Colonic mucosa (tissue), 4 donors: ENCODE data around the gene N4BP2. TPM values are rescaled to one million over a fixed set of nuclear protein-coding genes. Genes with fewer than 3 reads are reported as not detected.
A peak's percentile ranks its signal among the peaks of the same experiment; 100 is the strongest.

Source experiments
- DNase-seq: peaks from one replicate; pipeline ENCODE4 v3.0.0-alpha.2; 2020
- H3K27ac ChIP-seq: fragments of 200-600 bp; one replicate; pipeline ENCODE4 v1.8.0; 2021
- H3K27me3 ChIP-seq: fragments of 200-600 bp; one replicate; pipeline ENCODE4 v1.8.0; 2021
- H3K36me3 ChIP-seq: fragments of 200-600 bp; one replicate; pipeline ENCODE4 v1.8.0; 2021
- H3K4me1 ChIP-seq: fragments of 200-600 bp; one replicate; pipeline ENCODE4 v1.8.0; 2021; ENCODE audit warnings: mild to moderate bottlenecking
- H3K4me3 ChIP-seq: fragments of 200-600 bp; one replicate; pipeline ENCODE4 v1.8.0; 2021
- H3K9ac ChIP-seq, 2 donors: one replicate each; pipeline ENCODE4 v1.7.0; 2013; ENCODE audit warnings: control low read depth in 2 of 2, low read depth in 2 of 2, low read length in 2 of 2
- H3K9me3 ChIP-seq: fragments of 200-600 bp; one replicate; pipeline ENCODE4 v1.8.0; 2021
- intact Hi-C: fragments of 100-400 bp; cut with DNase I; formaldehyde crosslinking; loops from one replicate; pipeline ENCODE4 v1.14.1; 2022
- total RNA-seq, 2 donors: library from RNA; stranded (reverse); fragmentation: NEBNext Ultra II Directional in 1 of 2; extraction: Animal tissue kit (Norgen Biotek cat#: 25700) in 1 of 2; gene quantifications; one replicate each; pipeline ENCODE4 v1.2.1, GENCODE V29; 2021
- TF ChIP-seq, protein P1 (sequence below): fragments of 200-600 bp; IDR thresholded peaks from one replicate; pipeline ENCODE4 v1.8.0; 2022; ENCODE audit warnings: antibody characterized with exemption, mild to moderate bottlenecking
- donor health status: healthy.
- donor health status: DM: no; HTN: no; CAD: no.
- donor health status: DM: no; HTN: no; CAD: no.

Gene N4BP2
- total RNA-seq, 2 donors from 2014 or later, result 5.1 to 7.5 TPM

DNA sequence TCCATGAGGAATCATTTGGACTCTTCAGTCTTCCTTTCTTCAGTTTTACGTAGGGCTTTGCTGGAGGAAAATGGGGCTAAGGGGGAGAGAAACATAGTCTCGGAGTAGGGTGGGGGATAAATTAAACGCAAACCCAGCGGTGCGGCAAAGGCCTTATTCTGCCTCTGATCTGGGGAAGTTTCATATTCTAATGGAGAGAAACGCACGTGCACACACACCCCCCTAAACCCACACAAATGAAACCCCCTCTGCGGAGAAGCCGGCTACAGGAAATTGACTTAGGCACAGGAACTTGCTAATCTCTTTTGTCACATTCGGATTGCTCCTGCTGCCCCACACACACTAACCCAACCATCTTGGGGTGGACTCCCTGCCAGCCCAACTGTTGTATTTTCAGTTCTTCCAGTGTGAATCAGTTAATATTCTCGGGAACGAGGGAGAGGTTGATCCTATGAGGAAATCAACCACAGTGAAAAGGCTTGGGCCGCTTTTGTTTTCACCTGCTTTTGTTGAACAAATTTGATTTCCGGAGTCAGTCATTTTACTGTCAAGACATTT lies 140.2 kb downstream of the N4BP2 start, which contains the start of gene RHOH:
TSS of gene RHOH (plus strand) at position 308 of the 558 bp plus-strand sequence. CDS start 46,356 bp downstream, outside the sequence.
- peak; percentile 37 for DNase-seq
- Histone ChIP-seq H3K9me3 (no peaks in the 10 kb centered on the region), H3K4me1 (no peaks in the 10 kb centered on the region), H3K9ac (peak within 1 kb of the TSS in 1 of 2 donors; percentile 74), H3K36me3 (no peaks in the 10 kb centered on the region), H3K27me3 (no peaks in the 10 kb centered on the region), H3K4me3 (no peak within 1 kb of the TSS), H3K27ac (peak within 1 kb of the TSS; percentile 60)
- intact Hi-C loops, result no loop called here
- TF ChIP-seq, protein P1, sequence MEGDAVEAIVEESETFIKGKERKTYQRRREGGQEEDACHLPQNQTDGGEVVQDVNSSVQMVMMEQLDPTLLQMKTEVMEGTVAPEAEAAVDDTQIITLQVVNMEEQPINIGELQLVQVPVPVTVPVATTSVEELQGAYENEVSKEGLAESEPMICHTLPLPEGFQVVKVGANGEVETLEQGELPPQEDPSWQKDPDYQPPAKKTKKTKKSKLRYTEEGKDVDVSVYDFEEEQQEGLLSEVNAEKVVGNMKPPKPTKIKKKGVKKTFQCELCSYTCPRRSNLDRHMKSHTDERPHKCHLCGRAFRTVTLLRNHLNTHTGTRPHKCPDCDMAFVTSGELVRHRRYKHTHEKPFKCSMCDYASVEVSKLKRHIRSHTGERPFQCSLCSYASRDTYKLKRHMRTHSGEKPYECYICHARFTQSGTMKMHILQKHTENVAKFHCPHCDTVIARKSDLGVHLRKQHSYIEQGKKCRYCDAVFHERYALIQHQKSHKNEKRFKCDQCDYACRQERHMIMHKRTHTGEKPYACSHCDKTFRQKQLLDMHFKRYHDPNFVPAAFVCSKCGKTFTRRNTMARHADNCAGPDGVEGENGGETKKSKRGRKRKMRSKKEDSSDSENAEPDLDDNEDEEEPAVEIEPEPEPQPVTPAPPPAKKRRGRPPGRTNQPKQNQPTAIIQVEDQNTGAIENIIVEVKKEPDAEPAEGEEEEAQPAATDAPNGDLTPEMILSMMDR, result no peak

DNA sequence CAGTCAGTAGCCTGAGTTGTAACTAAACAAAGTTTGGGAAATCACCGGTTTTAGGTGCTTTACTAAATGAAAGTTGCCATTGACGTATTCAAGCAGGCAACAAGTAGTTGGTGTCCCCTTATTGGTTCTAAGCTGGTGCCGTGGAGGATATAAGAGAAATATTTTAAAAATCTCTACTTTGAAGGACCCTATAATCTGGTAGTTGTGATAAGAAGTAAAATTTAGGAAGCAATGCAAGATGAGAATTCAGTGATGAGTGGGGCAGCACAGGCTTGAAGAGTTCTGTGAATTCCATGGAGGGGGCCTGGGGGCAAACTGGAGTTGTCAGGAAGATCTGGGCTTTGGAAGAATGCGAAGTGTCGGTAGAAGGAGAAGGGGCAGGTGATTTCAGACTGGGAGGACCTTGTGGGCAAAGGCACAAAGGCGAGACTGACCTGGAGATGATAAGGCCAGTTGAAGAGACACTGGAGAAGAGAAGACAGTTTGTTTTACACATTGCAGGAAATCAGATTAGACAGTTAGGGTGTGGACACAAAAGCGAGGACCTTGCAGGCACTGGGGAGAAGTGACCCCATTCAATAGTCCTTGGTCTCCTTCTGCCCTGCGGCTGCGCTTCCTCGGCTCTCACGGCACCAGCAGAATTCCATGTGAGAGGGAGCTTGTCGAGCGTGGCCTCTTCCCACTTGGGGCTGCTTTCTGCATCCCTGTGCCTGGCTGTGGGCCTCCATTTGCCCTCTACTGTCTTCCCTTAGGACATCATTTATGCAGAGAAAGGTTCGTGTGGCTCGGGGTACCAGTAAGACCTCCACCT lies 141.4 kb downstream of the N4BP2 start:
- no peaks in the 10 kb centered on the region for H3K27me3 ChIP-seq
- H3K4me1 ChIP-seq, result no peaks in the 10 kb centered on the region
- H3K27ac ChIP-seq, result peak overlapping the region; percentile 60
- TF ChIP-seq, protein P1, result no peak
- H3K9ac ChIP-seq, result peak overlapping the region; percentile 68 to 74
- H3K4me3 ChIP-seq, result peak overlapping the region; percentile 8
- intact Hi-C loops, result no loop called here
- no peaks in the 10 kb centered on the region for H3K9me3 ChIP-seq
- no peak for DNase-seq
- H3K36me3 ChIP-seq, result no peaks in the 10 kb centered on the region

DNA sequence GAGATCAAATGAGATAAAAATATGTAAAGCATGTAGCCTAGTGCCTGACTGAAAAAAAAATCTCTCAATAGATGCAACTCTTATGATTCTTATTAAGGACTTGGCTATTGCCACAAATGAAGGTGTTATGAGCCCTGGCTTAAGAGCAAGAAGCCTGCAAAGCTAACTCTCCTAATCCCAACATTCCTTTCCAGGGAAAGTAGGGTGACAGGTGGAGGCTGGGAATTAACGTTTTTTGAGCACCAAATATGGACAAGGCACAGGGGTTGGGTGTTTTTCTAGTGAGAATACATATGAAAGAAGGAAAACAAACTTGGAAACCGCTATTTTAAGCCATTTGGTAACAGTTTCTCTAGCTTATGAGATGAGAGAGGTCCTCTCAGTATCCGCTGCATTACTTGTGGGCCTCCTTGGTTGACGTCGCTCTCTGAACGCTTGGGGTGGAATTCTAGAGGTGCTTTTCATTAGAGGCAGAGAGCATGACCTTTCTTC lies 142.6 kb downstream of the N4BP2 start:
- Histone ChIP-seq H3K36me3 (no peaks in the 10 kb centered on the region), H3K27me3 (no peaks in the 10 kb centered on the region), H3K4me1 (no peaks in the 10 kb centered on the region), H3K27ac (peak overlapping the region; percentile 60), H3K4me3 (peak overlapping the region; percentile 8), H3K9me3 (no peaks in the 10 kb centered on the region), H3K9ac (peak overlapping the region in 1 of 2 donors; percentile 56)
- no peak for DNase-seq
- intact Hi-C loops, result no loop called here
- TF ChIP-seq, protein P1, result no peak

DNA sequence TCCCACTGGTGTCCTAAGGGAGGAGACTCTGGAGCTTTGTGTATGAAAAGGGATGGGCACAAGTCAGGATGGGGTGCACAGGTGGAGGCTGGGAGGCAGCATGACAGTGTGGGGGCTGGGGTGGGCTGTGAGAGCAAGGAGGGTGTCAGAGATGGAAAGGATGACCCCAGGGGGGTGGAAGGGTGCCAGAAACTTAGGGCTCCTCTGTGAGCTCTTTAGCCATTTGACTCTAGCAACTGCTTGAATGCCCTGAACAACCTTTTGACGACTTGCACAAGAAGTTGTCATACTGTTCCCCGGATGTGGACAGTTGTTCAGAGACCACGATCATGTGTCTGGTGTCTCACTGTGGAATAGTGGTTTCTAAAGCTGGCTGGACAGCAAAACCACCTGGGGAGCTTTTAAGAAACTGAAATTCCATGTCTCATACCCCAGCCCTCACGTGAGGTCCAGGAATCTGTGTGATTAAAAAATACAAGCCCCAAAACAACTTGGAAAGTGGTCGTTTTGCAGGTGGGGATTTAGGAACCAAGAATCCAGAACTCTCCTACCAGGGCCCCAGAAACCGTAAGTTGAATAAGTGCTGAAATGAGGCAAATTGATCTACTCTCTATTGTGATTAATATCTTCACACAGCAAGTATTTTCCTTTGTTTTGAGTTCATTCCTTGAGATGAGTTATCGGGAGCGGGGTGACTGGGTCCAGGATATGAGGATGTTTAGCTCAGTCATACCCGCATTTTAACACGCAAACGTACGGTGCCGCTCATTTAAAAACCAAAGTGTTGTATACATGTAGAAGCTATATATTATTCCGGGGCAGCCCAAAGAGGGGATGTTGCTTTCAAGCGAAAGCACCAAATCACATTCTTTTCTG lies 143.6 kb downstream of the N4BP2 start:
- TF ChIP-seq, protein P1, result no peak
- H3K27ac ChIP-seq, result peak overlapping the region; percentile 60
- H3K36me3 ChIP-seq, result no peaks in the 10 kb centered on the region
- no peaks in the 10 kb centered on the region for H3K4me1 ChIP-seq
- peak overlapping the region; percentile 22 to 56 for H3K9ac ChIP-seq
- DNase-seq, result no peak
- H3K27me3 ChIP-seq, result no peaks in the 10 kb centered on the region
- H3K4me3 ChIP-seq, result peak overlapping the region; percentile 8
- intact Hi-C loops, result no loop called here
- no peaks in the 10 kb centered on the region for H3K9me3 ChIP-seq
